ENCODE results near the gene KBTBD4.
"Not testable (repeated sequence)": the region's sequence is repeated elsewhere in the genome, so short reads cannot be mapped to it uniquely, and the experiment has no call there.

Gene KBTBD4

GRCh38 chr11:47530721-47531120 lies 48.0 kb downstream of the KBTBD4 start:
- in situ Hi-C loops (cut with MboI; ENCODE audit: low sequenced_read_pairs) = not testable (repeated sequence)

GRCh38 chr11:47529951-47530350 lies 48.8 kb downstream of the KBTBD4 start:
- in situ Hi-C loops (cut with MboI; ENCODE audit: low sequenced_read_pairs) = no loop called here

- in situ Hi-C loops (cut with MboI; ENCODE audit: low sequenced_read_pairs) = no loop called here
Observed at GRCh38 chr11:47527186-47527585, 51.6 kb downstream of the KBTBD4 start.

- in situ Hi-C loops (cut with MboI; ENCODE audit: low sequenced_read_pairs) = not testable (repeated sequence)
Observed at GRCh38 chr11:47526032-47526431, 52.7 kb downstream of the KBTBD4 start.

GRCh38 chr11:47524291-47524874 lies 54.4 kb downstream of the KBTBD4 start:
- in situ Hi-C loops (cut with MboI; ENCODE audit: low sequenced_read_pairs) = no loop called here

- in situ Hi-C loops (cut with MboI; ENCODE audit: low sequenced_read_pairs) = no loop called here
Observed at GRCh38 chr11:47523490-47524225, 55.1 kb downstream of the KBTBD4 start.
